NCI-H1417 treated with DMSO at 0.1 percent for 48 hours (cell line): Measurements from ENCODE around the gene GGTLC2.
"Not testable (repeated sequence)": the region's sequence is repeated elsewhere in the genome, so short reads cannot be mapped to it uniquely, and the experiment has no call there.

ENCODE experiments used
- DNase-seq: peaks from one replicate; lab custom pipeline; 2025; lab: John Stamatoyannopoulos, UW

Gene GGTLC2

DNA sequence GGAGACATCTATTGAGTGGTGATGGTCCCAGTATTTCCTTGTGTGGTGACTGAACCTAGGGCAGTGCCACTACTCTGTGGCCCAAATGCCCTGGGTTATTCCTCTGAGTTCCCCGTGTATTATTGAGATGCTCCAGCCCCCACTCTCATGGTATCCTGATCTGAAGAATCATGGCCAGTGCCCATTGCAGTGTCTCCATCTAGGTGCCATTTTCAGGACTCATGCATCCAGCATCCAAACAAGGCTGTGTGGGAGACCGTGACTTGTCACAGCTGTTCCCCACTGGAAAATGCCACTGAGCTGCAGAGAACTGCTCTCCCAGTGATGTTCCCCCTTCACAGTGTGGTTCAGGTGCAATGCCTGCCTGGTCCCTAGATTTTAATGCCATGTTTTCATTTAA is 24.7 kb downstream of the GGTLC2 start:
- DNase-seq = no peak

GRCh38 chr22:22670076-22670795 is 25.8 kb downstream of the GGTLC2 start:
- no peak for DNase-seq

DNA sequence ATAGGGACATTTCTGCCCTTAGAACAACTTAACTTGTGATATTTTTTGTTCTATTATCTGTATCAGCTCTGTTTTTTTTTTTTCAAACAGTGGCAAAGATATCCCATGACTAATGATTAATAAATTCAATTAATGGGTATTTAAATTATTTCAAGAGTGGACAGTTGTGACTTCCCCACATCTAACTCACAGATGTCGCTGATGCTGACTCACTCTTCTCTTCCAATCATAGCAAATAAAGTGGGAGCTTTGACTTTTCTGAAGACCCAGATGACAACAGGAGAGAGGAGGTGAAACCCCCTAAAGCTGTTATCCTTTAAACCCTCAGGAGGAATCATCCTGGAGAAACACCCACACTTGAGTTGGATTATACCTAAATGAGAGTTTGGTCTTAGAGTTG is 27.1 kb downstream of the GGTLC2 start:
- DNase-seq = no peak

GRCh38 chr22:22673099-22673498 is 28.7 kb downstream of the GGTLC2 start:
- DNase-seq = no peak

- DNase-seq = no peak
Measured at GRCh38 chr22:22673628-22674027, 29.2 kb downstream of the GGTLC2 start.

- DNase-seq = no peak
Measured at GRCh38 chr22:22674467-22674866, 30.1 kb downstream of the GGTLC2 start.

DNA sequence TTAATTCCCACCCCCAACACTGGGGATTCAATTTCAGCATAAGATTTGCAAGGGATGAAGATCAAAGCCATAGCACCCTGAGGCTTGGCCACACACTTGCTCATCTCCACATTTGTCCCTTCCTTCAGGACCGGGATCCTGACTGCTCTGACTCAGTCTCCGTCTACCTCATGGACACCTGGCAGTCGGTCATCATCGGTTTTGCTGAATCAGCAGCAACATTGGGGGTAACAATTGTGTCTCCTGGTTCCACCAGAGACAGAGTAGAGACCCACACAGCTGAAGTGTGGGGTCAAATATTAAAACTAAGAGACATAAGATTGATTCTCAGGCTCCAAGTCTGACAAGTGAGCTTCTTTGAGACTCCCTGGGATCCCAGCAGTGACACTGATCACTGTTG is 34.6 kb downstream of the GGTLC2 start:
- DNase-seq = no peak

DNA sequence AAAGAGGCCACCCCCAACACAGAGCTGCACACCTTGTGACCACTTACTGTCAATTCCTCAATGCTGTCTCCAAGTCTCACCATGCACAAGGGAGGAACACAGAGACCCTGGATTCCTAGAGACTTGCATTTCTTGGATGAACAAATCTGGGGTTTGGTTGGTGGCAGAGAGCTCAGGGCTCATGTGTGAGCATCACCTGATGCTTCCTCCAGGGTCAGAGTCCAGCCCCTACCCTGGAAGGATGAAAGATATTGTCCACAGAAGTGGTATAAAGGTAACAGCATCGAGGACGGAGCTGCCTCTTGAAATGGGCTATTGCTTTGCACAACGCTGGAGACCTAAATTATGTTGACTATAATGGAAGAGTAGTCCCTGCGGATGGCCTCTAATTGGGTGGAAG is 36.0 kb downstream of the GGTLC2 start:
- no peak for DNase-seq

DNA sequence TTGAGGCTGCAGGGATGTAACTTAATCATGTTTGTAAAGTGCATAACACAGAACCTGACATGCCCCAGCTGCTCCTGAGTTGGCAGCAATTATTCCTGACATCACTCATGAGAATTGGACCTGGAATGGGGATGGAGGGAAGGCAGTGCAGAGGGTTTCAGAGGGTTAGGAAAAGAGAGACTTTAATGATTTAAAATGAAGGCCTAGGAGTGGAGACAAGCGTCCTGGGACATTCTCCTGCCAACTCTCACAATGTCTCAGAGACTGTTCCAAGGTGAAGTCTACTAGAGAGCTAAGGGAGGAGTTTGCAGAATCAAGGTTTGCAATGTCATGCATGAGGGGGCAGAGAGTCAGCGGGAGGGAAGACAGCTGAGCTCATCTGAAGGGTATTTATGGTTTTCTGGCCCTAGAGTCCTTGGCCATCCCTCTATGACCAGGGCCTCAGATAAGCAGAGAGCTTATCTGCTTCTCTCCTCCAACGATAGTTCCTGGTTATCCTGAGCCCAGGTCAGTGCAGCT is 36.9 kb downstream of the GGTLC2 start:
- no peak for DNase-seq

- DNase-seq = no peak
Measured at GRCh38 chr22:22682196-22682595, 37.8 kb downstream of the GGTLC2 start.

GRCh38 chr22:22682807-22683667 is 38.6 kb downstream of the GGTLC2 start:
- no peak for DNase-seq

- no peak for DNase-seq
Measured at GRCh38 chr22:22683668-22684361, 39.4 kb downstream of the GGTLC2 start.

DNA sequence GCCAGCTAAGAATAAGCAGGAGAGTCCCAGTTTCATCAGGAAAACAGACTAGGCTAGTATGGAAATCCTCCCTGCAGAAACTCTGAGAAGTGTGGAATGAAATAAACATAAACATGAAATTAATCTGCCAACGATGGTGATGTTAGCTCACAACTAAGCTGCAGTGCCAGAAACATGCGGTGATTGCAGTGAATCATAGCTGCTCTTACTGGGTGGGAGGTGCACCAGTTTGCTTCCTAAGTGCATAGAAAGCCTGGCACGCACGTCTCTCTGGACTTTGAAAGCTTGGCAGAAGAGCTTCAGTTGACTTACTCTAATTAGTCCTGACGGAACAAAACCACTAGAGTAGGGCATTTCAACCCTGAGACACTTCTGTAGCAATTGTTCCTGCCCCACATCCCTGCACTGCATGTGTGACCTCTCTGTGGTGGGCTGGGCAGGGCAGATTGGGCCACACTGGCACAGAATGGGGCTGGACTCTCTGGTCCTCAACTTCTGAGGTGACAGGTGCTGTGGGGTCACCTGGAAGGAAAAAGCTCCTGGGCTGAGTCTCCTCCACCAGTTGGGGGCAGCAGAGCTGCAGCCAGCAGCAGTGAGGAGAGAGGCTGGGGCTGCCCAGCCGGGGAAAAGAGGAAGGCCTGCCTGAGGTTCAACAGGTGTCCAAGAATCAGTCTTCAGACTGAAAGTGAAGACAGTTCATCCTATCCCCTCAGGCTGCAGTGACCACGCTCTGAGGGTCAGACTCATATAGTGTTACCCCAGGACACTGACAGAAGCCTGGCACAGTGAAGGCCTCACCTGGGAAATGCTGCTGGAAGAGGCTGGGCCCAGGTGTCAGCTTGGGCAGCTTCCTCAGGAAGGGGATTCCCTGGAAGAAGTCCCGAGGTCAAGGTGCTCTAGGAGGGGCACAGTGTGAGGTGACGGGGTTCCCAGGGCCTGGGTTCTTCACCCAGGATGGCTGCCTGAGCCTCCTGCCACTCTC is 40.5 kb downstream of the GGTLC2 start:
- no peak for DNase-seq

DNA sequence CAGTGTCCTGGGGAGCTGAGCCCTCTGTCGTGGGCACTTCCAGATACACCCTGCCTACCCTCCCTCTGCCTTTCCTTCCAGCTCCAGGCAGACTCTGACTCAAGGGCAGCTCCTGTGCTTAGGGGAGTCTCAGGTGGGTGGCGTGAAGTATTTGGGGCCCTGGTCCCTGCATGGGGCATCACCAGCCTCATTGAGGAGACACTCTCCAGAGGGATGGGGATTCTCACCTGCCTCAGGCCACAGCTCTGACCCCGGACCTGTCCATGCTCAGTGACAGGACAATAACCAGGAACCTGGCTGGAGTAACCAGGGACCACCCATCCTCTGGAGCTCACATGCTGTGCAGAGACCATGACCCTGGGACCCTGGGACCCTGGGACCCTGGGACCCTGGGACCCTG is 41.2 kb downstream of the GGTLC2 start:
- no peak for DNase-seq

- DNase-seq = not testable (repeated sequence)
Measured at GRCh38 chr22:22686202-22687115, 42.0 kb downstream of the GGTLC2 start.

- DNase-seq = no peak
Measured at GRCh38 chr22:22687638-22688500, 43.5 kb downstream of the GGTLC2 start.

DNA sequence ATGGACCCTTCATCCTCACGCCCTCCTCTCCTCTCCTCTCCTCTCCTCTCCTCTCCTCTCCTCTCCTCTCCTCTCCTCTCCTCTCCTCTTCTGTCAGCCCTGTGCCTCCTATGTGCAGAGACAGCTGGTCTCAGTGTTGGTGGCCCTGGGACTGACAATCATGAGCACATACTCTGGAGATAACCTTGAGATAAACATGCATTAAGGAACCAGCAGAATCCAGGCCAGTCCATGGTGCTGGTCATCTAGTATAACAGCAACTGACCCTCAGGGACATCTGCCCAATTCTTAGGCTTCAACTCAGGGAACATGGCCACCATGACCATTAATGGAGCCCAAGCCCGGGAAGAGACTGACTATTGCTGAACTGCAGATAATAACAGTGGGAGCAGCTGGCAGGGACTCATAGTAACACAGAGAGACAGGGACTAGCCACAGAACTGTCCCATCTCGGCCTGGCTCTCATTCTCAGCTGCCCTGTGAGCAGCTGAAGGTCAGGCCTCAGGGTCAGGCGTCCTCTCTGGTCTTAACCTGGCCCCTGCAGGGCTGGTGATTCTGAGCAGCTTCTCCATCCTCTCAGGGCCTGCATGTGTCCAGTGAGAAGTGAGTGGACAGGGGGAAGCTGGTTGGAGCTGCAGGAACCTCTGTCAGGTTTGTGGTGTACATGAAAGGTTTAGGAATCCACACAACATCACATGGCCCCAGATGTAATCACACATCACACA is 45.4 kb downstream of the GGTLC2 start:
- no peak for DNase-seq

DNA sequence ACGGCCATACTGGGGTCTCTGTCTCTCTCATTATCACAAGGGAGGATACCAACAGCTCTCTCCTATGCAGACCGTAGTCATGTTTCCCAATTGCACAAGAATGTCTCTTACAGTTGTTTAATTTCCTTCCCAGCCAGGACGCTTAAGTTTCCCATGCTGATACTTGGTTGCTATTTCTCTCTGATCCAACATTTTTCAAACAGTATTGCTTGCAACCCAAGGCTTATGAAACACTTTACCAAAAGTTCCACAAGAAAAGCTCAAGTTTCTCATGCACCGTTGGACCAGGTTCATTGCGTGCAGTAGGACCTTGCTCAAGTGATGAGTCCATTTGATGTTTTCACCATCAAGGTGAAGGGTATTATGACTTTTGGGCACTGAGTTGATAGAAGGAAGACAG is 46.6 kb downstream of the GGTLC2 start:
- no peak for DNase-seq
